Tibial artery (tissue), 4 donors: ENCODE data around the gene C13orf46.

Source experiments
- DNase-seq, 2 donors: peaks; one replicate each; pipeline ENCODE4 v3.0.0-alpha.2; 2019
- H3K27ac ChIP-seq, 2 donors: fragments of 200-600 bp; sonication (generic) in 1 of 2; 1 replicate in 1 of 2; 2 replicates in 1 of 2; pipeline ENCODE4 v1.5.1; 2018 to 2019; ENCODE audit warnings: mild to moderate bottlenecking in 1 of 2
- H3K27me3 ChIP-seq, 2 donors: fragments of 200-600 bp; sonication (generic) in 1 of 2; one replicate each; pipeline versions ENCODE4 v1.5.1 to v1.6.0; 2016 to 2019
- H3K36me3 ChIP-seq, 3 donors: fragments of 200-600 bp; sonication (generic) in 2 of 3; one replicate each; pipeline ENCODE4 v1.5.1; 2016 to 2019; ENCODE audit warnings: mild to moderate bottlenecking in 2 of 3
- H3K4me1 ChIP-seq, 4 donors: fragments of 200-600 bp; sonication (generic) in 2 of 4; 1 replicate in 3 of 4; 2 replicates in 1 of 4; pipeline ENCODE4 v1.5.1; 2016 to 2019
- H3K4me3 ChIP-seq, 2 donors: fragments of 200-600 bp; sonication (generic) in 1 of 2; 1 replicate in 1 of 2; 2 replicates in 1 of 2; pipeline ENCODE4 v1.5.1; 2018 to 2019; ENCODE audit warnings: mild to moderate bottlenecking in 2 of 2
- H3K9me3 ChIP-seq, 3 donors: fragments of 200-600 bp; sonication (generic) in 1 of 3; one replicate each; pipeline ENCODE4 v1.5.1; 2016 to 2019
- intact Hi-C: fragments of 100-400 bp; cut with DNase I; formaldehyde crosslinking; loops from one replicate; pipeline ENCODE4 v1.15.0; 2023; ENCODE audit warnings: low total_unique reads
- TF ChIP-seq, protein P1 (sequence below), 2 experiments: fragments of 200-600 bp in 1 of 2; fragments of 450-650 bp in 1 of 2; IDR thresholded peaks; one replicate each; pipeline ENCODE4 v1.5.1; 2017 to 2019; ENCODE audit warnings: antibody characterized with exemption in 2 of 2, mild to moderate bottlenecking in 1 of 2, moderate library complexity in 1 of 2

The C13orf46 gene

DNA sequence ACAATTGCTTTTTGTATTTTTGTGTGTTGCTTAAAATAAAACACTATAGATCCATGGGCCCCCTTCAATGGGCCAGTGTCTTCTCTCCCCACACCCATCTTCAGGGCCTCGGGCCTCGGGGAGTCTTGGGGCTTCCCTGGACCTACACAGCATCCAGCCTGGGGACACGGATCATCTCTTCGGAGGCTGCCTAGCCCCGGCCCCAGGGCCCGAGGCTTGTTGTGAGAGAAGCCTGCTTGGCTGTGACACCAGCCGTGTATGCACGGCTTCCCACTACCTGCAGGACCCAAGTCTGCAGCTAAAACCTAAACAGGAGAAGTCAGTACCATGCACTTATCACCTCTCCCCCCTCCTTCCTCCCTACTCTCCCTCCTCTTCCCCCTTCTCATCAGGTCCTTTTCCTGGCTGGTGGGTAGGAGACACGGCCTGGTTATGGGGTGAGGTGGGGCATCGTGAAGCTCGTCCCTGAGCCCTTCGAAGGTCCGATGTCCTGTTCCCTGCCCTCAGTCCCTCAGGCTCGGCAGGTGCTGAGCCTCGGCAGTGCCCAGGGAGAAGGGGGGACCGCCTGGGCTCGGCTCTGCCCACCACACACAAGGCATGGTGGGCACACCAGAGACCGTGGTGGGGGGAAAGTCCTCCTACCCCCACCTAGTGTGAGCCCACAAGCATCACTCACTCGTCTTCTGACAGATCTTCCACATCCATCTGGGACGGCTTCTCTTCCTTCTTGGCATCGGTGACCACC lies 9.5 kb downstream of the C13orf46 start:
- H3K4me3 ChIP-seq = no peak overlapping the region
- H3K4me1 ChIP-seq = no peaks in the 10 kb centered on the region
- TF ChIP-seq, protein P1, sequence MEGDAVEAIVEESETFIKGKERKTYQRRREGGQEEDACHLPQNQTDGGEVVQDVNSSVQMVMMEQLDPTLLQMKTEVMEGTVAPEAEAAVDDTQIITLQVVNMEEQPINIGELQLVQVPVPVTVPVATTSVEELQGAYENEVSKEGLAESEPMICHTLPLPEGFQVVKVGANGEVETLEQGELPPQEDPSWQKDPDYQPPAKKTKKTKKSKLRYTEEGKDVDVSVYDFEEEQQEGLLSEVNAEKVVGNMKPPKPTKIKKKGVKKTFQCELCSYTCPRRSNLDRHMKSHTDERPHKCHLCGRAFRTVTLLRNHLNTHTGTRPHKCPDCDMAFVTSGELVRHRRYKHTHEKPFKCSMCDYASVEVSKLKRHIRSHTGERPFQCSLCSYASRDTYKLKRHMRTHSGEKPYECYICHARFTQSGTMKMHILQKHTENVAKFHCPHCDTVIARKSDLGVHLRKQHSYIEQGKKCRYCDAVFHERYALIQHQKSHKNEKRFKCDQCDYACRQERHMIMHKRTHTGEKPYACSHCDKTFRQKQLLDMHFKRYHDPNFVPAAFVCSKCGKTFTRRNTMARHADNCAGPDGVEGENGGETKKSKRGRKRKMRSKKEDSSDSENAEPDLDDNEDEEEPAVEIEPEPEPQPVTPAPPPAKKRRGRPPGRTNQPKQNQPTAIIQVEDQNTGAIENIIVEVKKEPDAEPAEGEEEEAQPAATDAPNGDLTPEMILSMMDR (IDR thresholded peaks at IDR 0.05) = no peak
- no peaks in the 10 kb centered on the region for H3K27me3 ChIP-seq
- no peaks in the 10 kb centered on the region for H3K9me3 ChIP-seq
- no peak overlapping the region for H3K27ac ChIP-seq
- intact Hi-C loops = no loop called here
- no peak for DNase-seq
- H3K36me3 ChIP-seq = peaks cover 0 to 5% (median 0%) of the 10 kb centered on the region in 3 donors

DNA sequence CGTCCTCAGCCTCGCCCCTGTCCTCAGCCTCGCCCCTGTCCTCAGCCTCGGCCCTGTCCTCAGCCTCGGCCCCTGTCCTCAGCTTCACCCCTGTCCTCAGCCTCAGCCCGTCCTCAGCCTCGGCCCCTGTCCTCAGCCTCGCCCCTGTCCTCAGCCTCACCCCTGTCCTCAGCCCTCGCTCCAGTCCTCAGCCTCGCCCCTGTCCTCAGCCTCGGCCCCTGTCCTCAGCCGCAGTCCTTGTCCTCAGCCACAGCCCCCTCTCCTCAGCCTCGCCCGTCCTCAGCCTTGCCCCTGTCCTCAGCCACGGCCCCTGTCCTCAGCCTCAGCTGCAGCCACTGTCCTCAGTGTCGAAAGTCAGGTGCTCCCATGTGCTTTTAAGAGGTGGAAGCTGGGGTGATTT lies 10.5 kb downstream of the C13orf46 start:
- intact Hi-C loops = no loop called here

DNA sequence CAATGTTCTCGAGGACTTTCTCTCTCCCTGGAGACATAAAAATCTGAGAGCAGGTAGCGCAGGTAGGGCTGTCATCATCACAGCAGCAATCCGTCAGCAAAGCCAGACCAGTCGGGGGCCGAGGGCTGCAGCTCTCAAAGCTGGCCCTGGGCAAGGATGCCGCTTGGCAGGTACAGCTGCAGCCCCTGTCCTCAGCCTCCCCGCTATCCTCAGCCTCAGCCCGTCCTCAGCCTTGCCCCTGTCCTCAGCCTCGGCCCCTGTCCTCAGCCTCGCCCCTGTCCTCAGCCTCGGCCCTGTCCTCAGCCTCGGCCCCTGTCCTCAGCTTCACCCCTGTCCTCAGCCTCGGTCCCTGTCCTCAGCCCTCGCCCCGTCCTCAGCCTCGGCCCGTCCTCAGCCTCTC lies 10.9 kb downstream of the C13orf46 start:
- Histone ChIP-seq H3K27me3 (no peaks in the 10 kb centered on the region), H3K4me3 (no peak overlapping the region), H3K9me3 (no peaks in the 10 kb centered on the region), H3K27ac (no peak overlapping the region), H3K4me1 (no peaks in the 10 kb centered on the region), H3K36me3 (peaks cover 0 to 5% (median 0%) of the 10 kb centered on the region in 3 donors)
- DNase-seq = no peak
- intact Hi-C loops = no loop called here
- TF ChIP-seq, protein P1 (IDR thresholded peaks at IDR 0.05) = no peak

More for the DNA sequence above, 10.5 kb downstream of the C13orf46 start:
- peaks cover 0 to 5% (median 0%) of the 10 kb centered on the region in 3 donors for H3K36me3 ChIP-seq
- no peak for DNase-seq
- no peaks in the 10 kb centered on the region for H3K4me1 ChIP-seq
- no peaks in the 10 kb centered on the region for H3K27me3 ChIP-seq
- no peaks in the 10 kb centered on the region for H3K9me3 ChIP-seq
- no peak overlapping the region for H3K4me3 ChIP-seq
- no peak overlapping the region for H3K27ac ChIP-seq
- TF ChIP-seq, protein P1 (IDR thresholded peaks at IDR 0.05) = no peak

DNA sequence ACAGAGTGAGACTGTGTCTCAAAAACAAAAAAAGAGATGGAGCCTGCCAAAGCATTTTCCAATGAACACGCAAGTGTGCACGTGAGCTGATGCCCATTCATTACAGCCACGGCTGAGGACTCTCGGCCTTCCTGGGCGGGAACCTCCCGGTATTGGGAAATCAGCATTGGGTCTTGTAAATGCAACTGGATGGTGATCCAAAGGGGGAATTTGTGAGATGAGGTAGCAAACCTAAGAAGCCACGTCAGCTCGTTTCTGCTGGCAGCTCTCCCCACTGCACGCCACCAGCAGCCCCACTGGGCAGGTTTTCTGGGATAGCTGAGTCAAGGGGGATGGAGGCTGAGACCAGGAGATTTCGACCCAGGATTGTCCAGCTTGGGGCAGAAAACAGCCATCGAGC lies 11.5 kb downstream of the C13orf46 start:
- no peak for DNase-seq
- H3K27ac ChIP-seq = no peak overlapping the region
- no peak overlapping the region for H3K4me3 ChIP-seq
- TF ChIP-seq, protein P1 (IDR thresholded peaks at IDR 0.05) = no peak
- no peaks in the 10 kb centered on the region for H3K27me3 ChIP-seq
- no peaks in the 10 kb centered on the region for H3K9me3 ChIP-seq
- intact Hi-C loops = no loop called here
- no peaks in the 10 kb centered on the region for H3K4me1 ChIP-seq
- H3K36me3 ChIP-seq = peaks cover 0 to 5% (median 0%) of the 10 kb centered on the region in 3 donors

DNA sequence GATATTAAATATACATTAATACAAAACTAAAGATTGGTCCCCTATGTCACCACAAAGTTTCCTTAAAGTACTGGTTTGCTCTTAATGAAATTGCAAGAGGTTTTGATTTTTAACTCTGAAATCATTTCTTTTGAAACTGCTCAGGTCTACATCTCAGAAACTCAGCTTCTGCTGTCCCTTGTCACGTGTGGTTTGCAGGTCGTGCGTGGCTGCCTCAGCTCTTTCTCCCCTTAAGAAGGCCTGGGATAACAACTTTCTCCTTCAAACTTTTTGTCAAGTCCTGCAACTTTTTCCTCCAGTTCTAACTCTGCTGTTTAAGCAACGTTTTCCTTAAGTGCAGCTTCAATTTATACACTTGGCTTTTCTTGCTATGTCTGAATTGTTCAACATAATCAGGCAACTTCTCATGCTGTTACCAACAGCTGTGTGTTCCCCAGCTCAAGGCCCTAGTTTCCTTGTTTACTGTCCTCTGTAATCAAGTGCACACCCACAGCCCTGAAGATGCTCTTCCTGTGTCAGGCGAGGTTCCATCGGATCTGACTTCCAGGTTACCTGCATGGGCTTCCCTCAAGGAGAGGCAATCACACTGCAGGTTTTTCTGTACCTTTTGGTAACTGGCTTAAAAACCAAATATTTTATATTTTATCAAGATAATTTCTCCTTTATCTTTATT lies 13.5 kb downstream of the C13orf46 start:
- H3K36me3 ChIP-seq = peaks cover 0 to 7% (median 0%) of the 10 kb centered on the region in 3 donors
- no peaks in the 10 kb centered on the region for H3K4me1 ChIP-seq
- H3K9me3 ChIP-seq = no peaks in the 10 kb centered on the region
- no peak overlapping the region for H3K4me3 ChIP-seq
- no peaks in the 10 kb centered on the region for H3K27me3 ChIP-seq
- intact Hi-C loops = no loop called here
- TF ChIP-seq, protein P1 (IDR thresholded peaks at IDR 0.05) = no peak
- no peak overlapping the region for H3K27ac ChIP-seq
- DNase-seq = no peak
